GM18951 (cell line): ENCODE data around the gene LRRC8D.

ENCODE experiments used
- POLR2A ChIP-seq: IDR thresholded peaks from 4 replicates; pipeline ENCODE4 v1.6.1; 2011; ENCODE audit warnings: mild to moderate bottlenecking; ENCODE audit not compliant: insufficient read length, insufficient read depth; ENCODE audit errors: extremely low read depth
- in situ Hi-C: fragments of 300-500 bp; cut with MboI; formaldehyde crosslinking; loops from one replicate; pipeline ENCODE4 v1.12.0; 2022; ENCODE audit warnings: low sequenced_read_pairs, mixed read lengths, inconsistent platforms; ENCODE audit not compliant: unreplicated experiment

LRRC8D gene

DNA sequence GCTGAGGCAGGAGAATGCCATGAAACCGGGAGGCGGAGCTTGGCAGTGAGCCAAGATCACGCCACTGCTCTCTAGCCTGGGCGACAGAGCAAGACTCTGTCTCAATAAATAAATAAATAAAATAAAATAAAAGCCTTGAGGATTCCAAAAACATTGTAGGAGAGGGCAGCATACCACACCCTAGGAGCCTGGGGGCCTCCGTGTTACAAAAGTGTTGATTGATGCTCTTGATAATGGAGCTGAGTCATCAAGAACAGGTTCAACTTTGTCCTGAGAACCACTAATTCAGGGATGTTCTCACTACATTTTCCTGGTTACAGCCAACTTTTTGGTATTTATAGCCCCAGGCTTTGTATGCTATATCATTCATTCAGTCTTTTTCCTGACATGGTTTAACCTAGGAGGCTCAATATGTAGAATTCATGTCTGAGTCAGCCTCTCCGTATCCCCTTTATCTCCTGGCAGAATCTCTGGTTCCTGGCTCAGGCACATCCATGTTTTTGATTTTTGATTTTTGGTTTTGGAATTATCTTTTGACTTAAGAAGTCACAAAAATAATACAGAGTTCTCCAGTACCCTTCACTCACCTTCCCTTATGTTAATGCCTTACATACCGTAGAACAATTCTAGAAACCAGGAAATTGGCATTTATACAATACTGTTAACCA is 69.4 kb downstream of the LRRC8D start:
- in situ Hi-C loops: no loop called here
- no peak for TF ChIP-seq POLR2A

DNA sequence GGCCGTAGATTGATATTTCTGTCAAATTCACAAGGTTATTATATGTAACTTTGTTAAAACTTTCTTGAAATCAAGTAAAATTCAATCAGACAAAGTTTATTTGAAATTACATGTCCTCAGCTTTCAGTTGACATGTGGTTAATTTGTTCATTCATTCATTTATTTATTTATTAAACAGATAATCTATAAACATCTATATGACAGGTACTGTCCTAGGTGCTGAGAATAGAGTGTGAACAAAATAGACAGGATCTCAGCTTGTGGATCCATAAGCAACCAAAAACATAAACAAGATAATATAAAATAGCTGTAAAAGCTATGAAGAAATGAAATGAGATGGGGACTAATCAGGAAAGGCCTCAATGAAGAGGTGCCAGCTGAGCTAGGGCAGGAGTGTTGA is 72.0 kb downstream of the LRRC8D start:
- no peak for TF ChIP-seq POLR2A
- in situ Hi-C loops: no loop called here

DNA sequence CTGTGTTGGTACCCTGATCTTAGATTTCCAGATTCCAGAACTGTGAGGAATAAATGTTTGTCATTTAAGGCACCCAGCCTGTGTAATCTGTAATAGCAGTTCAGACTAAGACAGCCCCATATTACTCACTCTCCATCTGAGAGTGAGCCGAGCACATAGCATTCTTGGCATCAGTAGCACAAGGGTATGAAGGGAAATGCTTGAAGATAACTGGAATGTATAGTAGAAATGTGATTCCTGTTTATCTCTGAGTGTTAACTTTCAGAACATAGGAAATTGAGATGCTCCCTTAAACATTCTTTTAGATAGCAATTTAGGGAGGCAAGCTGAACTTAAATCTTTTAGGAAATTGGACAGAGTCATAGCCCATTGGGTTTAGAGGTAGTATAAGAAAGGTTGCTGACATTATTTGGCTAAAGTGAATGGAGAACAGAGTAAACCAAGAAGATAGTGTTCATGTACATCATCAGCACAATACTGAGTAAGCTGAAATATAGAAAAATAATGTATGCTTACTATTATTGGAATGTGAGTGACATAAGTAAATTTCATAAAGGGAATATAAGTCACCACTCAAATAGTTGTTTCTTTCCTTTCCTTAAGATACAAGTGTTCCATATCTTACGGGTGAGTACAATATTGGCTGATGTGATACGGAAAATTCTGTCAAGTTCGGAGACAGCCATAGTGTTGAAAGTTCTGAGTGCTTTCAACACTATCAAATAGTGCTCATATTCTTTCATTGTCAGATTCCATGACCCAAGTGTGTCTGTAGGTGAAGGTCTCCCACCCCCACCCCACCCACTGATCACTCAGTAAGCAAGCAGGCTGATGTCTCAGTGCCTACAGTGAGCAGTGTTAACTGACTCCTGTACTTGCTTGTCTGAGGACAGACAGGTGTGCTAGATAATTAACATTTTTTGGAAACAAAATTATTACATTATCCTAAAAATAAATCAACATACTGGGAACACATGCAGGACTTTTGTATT is 73.7 kb downstream of the LRRC8D start:
- no peak for TF ChIP-seq POLR2A
- in situ Hi-C loops: no loop called here

DNA sequence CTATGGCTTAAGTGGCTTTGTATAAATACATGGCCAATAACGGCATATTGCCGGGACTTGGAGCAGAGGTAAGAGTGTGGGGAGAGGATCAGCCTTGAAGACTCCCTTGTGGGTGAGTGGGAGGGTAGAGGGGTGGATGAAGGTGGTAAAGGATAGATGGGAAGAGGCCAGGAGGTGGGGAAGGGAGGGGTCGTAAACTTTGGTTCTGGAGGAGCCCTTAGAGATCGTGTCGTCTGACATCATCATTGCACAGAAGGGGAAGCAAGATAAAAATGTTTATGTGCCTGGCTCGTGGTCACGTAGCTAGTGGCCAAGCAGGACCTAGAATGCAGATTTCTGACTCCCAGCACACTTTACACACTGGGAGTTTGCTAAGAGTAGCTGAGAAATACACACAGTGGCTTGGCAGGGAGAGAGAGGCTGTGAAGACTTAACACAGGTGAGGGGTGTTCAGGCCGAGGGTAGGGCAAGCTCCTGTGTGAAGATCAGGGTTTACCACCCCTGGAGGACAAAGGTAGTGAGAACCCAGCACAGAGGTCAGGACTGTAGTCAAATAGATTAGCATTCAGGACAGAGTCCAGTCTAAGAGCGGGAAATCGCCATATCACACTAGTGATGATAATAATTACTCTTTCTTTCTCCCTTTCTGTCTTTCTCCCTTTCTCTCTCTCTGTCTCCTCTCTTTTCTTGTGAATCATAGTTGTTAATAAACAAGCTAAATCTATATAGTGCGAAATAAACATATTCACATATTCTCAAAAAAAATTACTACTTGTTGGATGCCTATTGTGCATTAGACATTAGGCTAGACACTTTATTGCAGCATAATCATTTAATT is 75.5 kb downstream of the LRRC8D start:
- no peak for TF ChIP-seq POLR2A
- in situ Hi-C loops: no loop called here

DNA sequence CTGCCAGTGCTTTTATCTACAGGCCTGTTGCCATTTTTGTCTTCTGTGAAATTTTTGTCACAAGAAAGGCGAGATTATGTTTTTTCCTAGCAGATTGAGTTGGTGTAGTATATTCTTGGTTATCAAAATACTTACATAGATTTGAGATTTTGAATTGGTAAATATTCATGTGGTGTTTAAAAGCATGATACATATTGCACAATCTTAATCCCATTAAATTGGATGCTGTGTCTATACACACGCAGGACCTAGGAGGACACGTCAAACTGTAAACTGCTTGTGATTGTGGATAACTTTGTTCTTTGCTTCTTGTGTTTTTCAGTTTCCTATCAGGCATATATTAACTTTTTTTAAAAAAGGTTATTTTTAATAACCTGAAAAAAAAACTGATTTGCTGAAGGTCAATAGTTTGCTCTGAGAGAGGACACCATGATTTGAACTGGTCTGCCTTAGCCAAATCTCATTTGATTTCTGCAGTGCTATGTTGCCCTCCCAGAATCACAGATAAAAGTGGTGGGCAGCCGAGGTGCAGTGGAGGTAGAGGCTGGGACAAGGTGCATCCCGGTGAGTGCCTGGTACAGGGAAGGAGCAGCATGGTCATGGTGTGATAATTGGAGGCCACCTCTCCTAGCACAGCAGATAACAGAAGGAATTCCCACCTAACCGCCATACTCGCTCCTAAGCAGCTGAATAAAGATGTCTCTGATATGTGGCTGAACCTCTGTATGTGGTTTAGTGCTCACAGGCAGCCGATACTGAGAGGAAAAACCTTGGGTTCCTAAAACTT is 76.7 kb downstream of the LRRC8D start:
- no peak for TF ChIP-seq POLR2A
- in situ Hi-C loops: no loop called here

DNA sequence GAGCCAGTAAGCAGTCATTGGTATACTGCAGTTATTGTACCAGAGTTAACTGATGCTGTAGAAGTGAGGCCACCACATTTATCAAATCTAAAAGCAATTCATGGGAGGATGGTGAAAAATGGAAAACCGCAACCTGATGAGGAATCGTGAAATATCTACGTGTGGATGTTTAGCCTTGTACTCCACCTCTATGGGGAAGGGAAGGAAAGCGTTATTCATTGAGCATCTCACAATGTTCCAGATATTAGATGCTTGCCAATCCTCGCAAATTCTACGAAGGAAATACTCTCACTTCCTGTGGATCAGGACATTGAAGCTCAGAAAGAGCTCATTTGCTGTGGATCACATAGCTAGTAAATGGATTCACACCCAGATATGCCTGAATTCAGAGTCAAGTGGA is 77.3 kb downstream of the LRRC8D start:
- no peak for TF ChIP-seq POLR2A
- in situ Hi-C loops: no loop called here

DNA sequence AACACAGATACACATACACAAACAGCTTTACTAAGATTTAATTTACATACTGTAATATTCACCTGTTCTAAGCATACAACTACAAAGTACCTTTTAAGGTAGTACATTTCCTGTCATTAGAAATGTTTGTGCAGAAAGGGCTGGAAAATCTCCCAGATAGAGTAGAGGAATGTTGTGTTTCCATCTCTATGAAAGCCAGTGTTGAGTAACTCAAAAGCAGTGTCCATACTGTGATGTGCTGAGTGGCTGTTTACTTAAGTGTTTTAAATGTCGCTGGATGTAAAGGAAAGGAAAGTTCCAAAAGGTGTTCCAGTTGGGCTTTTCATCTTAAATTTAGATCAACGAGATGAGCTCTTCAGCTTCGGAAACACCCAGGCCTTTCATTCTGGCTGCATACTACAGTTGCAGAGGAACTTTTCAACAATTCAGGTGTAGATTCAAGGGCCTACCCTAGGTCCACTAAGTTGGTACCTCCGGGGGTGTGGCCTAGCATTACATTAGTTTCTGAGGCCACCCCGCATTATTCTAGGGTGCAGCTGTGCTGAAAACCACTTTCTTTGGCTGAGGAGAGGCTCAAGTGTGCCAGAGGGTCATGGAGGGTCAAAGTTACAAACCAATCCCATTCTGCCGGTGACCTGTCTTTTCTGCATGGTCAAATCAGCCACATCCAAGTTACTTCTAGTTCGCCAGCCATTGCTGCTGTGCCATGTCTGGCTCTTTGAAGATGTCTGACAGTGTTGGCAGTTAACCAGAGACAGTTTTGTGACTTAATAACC is 78.1 kb downstream of the LRRC8D start:
- in situ Hi-C loops: no loop called here
- no peak for TF ChIP-seq POLR2A

DNA sequence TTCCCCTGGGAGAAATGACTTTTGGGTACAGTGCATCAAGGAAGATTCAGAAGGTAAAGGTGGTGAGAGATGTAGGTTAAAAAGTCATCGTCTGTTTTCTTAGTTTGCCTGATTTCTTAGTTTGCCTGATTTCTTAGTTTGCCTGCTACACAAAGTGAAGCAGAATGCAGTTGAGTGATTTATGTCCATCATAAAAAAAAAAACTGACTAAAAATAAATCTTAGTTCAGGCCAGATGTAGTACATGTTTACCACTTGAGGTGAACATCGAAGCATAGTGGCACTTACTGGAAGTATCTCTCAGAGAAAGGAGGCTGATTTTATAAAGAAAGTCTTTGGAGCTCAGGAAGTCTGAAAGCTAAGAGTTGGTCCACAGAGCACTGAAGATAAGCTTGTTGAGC is 79.5 kb downstream of the LRRC8D start:
- TF ChIP-seq POLR2A: no peak
- in situ Hi-C loops: no loop called here

DNA sequence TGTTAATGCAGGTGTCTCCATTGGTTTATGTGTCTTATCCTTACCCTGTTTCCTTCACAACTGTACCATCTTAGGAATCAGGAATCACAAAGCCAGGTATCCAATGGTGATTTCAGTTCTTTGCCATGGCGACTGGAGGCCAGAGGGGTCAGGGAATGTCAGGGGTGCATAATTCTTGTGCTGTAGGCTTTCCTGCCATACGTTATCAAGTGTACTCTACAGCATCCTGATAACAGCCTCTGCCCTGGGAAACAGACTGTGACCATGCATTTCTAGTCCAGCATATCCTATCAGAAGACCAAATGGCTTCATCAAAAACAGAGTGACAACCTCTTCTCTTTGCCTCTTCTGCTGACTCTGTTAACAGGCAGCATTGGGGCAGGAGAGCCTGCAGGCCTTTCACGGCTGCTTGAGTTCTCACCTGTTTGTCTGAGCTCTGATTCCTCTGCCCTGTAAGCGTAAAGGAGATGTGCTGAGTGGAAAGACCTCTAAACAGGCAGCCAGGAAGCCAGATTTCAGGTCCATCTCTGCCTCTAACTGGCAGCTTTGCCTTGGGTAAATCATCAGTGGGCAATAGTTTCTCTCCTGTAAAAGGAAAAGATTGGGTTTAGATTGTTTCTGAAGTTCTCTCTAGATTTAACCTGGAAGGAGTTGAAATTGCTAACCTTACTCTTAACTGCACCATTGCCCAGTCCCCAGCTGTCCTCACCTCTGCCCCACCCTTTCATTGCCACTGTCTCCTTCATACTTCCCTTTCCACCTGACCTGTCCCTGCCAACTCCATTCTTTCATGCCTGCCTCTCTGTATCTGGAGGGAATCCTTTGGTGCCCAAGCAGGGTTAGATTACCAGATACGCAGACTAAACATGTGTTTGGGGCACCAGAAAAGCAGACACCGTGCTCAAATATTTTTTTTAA is 80.2 kb downstream of the LRRC8D start:
- no peak for TF ChIP-seq POLR2A
- in situ Hi-C loops: no loop called here

DNA sequence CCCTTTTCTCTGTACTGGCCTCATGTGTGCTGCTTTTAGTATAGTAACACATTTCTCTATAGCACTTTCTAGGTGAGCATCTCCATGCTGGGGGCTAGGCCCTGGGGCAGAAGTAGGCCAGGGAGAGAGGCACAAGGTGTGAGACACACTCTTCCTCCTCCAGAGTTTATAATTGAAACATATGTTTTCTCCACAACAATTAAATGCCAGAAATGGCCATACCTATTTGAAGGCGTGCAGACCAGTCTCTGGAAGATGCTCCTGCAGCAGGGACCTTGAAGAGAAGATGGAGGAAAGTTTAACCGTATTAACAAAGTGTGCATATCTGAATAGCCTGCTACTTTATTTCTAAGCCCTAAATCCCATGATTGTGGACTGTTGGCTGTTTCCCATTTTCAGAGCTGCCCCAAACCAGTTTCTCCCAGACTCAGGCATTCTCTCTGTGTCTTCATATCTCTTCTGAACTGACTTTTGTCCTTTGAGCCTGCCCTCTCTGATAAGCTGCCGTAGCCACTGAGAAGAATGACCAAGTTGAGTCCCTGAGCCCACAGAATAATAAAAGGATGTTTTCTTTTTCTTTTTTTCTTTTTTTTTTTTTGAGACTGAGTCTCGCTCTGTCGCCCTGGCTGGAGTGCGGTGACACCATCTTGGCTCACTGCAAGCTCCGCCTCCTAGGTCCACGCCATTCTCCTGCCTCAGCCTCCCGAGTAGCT is 81.3 kb downstream of the LRRC8D start:
- no peak for TF ChIP-seq POLR2A
- in situ Hi-C loops: no loop called here
